HepG2 (cell line): ENCODE measurements around the gene GGACT. TPM values are rescaled to one million over a fixed set of nuclear protein-coding genes. Genes with fewer than 3 reads are reported as not detected.

Source experiments
- ATAC-seq: fragments of 200-7000 bp; cut with Tn5 transposase; 3 replicates; pipeline ENCODE4 v1.9.1; 2020; ENCODE audit warnings: mild to moderate bottlenecking, moderate library complexity
- BruUV-seq: library from RNA; stranded (reverse); fragments of 400-500 nt; replicated peaks from 2 replicates; lab custom pipeline; 2021; lab: Mats Ljungman, UMichigan
- CTCF ChIA-PET: fragments of 300-600 bp; formaldehyde crosslinking; extraction: SDS; loops from one replicate; lab custom pipeline; 2021; ENCODE audit warnings: low total read pairs, inconsistent platforms, low intra/inter-chr PET ratio; lab: Yijun Ruan, JAX
- POLR2A ChIA-PET: fragments of 350-600 bp; sonication (Branson Sonifier 250); formaldehyde crosslinking; loops from one replicate; lab custom pipeline; 2020; ENCODE audit warnings: antibody characterized with exemption, inconsistent platforms; lab: Yijun Ruan, JAX
- DNase-seq: peaks from one replicate; pipeline ENCODE4 v3.0.0-alpha.2; 2015; ENCODE audit warnings: low spot score
- FAIRE-seq: peaks from 3 replicates; lab custom pipeline; 2011; peaks lifted over from hg19 to GRCh38; lab: Jason Lieb, UNC
- H2AFZ ChIP-seq: one replicate; pipeline ENCODE4 v1.6.1; 2011; ENCODE audit warnings: low read length, inconsistent platforms
- H3K27ac ChIP-seq: fragments of 300-600 bp; 3 replicates; pipeline ENCODE4 v1.8.0; 2011; ENCODE audit warnings: mixed run types, mild to moderate bottlenecking, mixed read lengths, low read length, inconsistent platforms; ENCODE audit not compliant: insufficient read depth; ENCODE audit errors: extremely low read length
- H3K27me3 ChIP-seq, 2 experiments: fragments of 200-600 bp in 1 of 2; 2 replicates in 1 of 2; 3 replicates in 1 of 2; pipeline versions ENCODE4 v1.6.0 to v1.8.0; 2011; ENCODE audit warnings: low read length in 2 of 2, mild to moderate bottlenecking in 2 of 2, moderate library complexity in 2 of 2, inconsistent platforms in 1 of 2; ENCODE audit not compliant: insufficient read depth in 2 of 2, control insufficient read depth in 1 of 2
- H3K36me3 ChIP-seq, 2 experiments: fragments of 200-600 bp in 1 of 2; replicated peaks in 1 of 2; 2 replicates in 1 of 2; 3 replicates in 1 of 2; pipeline versions ENCODE4 v1.5.1 to v1.8.0; 2011; ENCODE audit warnings: low read length in 2 of 2, inconsistent platforms in 1 of 2; ENCODE audit not compliant: insufficient read depth in 2 of 2, control insufficient read depth in 1 of 2
- H3K4me1 ChIP-seq: 2 replicates; pipeline ENCODE4 v1.5.1; 2012; ENCODE audit warnings: low read length, inconsistent platforms; ENCODE audit not compliant: insufficient read depth
- H3K4me2 ChIP-seq: 2 replicates; pipeline ENCODE4 v1.6.0; 2011; ENCODE audit warnings: low read depth, low read length, inconsistent platforms
- H3K4me3 ChIP-seq, 3 experiments: fragments of 200-600 bp in 1 of 3; sonication (generic), shearing (Covaris generic) in 1 of 3; replicated peaks in 1 of 3; 2 replicates each; pipeline ENCODE4 v1.5.1; 2011 to 2016; ENCODE audit warnings: low read length in 3 of 3, inconsistent platforms in 2 of 3, low read depth in 2 of 3, mild to moderate bottlenecking in 2 of 3, control low read depth in 1 of 3, mixed read lengths in 1 of 3; ENCODE audit not compliant: insufficient read depth in 1 of 3
- H3K79me2 ChIP-seq: one replicate; pipeline ENCODE4 v1.6.1; 2011; ENCODE audit warnings: low read length, inconsistent platforms; ENCODE audit not compliant: insufficient read depth
- H3K9ac ChIP-seq: 2 replicates; pipeline ENCODE4 v1.6.0; 2011; ENCODE audit warnings: mild to moderate bottlenecking, low read depth, low read length, inconsistent platforms; ENCODE audit not compliant: insufficient read depth
- H3K9me3 ChIP-seq: 2 replicates; pipeline ENCODE4 v1.5.1; 2012; ENCODE audit warnings: mild to moderate bottlenecking, low read length
- H4K20me1 ChIP-seq: 2 replicates; pipeline ENCODE4 v1.6.0; 2011; ENCODE audit warnings: inconsistent platforms, mild to moderate bottlenecking, low read length, moderate library complexity; ENCODE audit not compliant: insufficient read depth
- FOXA1 ChIP-seq, 2 experiments: fragments of 450-650 bp in 1 of 2; sonication (generic) in 1 of 2; formaldehyde crosslinking in 1 of 2; IDR thresholded peaks; 2 replicates each; pipeline versions ENCODE4 v1.4.0 to v1.6.1; 2016 to 2020; ENCODE audit warnings: missing genetic modification reagents in 1 of 2
- MLXIP ChIP-seq: sonication (generic); formaldehyde crosslinking; IDR thresholded peaks from 2 replicates; pipeline ENCODE4 v1.9.0; 2021; ENCODE audit warnings: missing genetic modification reagents, borderline replicate concordance
- RNF2 ChIP-seq: fragments of 450-650 bp; conservative IDR thresholded peaks from 2 replicates; pipeline ENCODE4 v1.6.1; 2016; ENCODE audit warnings: low read depth
- SRSF4 ChIP-seq: fragments of 200-400 bp; formaldehyde crosslinking; IDR thresholded peaks from one replicate; pipeline ENCODE4 v1.6.1; 2018; ENCODE audit warnings: mild to moderate bottlenecking, low read depth, low read length, moderate library complexity; ENCODE audit not compliant: poor library complexity, severe bottlenecking
- TOE1 ChIP-seq: sonication (generic); formaldehyde crosslinking; IDR thresholded peaks from 2 replicates; pipeline ENCODE4 v1.4.0; 2020; ENCODE audit warnings: mild to moderate bottlenecking, missing genetic modification reagents
- ZFP41 ChIP-seq: sonication (generic); formaldehyde crosslinking; IDR thresholded peaks from 2 replicates; pipeline ENCODE4 v1.4.0; 2020; ENCODE audit warnings: mild to moderate bottlenecking, missing genetic modification reagents, borderline replicate concordance
- ZNF136 ChIP-seq: sonication (generic); formaldehyde crosslinking; IDR thresholded peaks from 2 replicates; pipeline ENCODE4 v1.8.1; 2022; ENCODE audit warnings: low read depth, mild to moderate bottlenecking, moderate library complexity, missing genetic modification reagents
- ZNF780A ChIP-seq: sonication (generic); formaldehyde crosslinking; IDR thresholded peaks from 2 replicates; pipeline ENCODE4 v1.8.0; 2022; ENCODE audit warnings: mild to moderate bottlenecking, missing genetic modification reagents, moderate library complexity
- WGBS: methylation state at CpG from one replicate; pipeline ENCODE4 v1.1.6; 2017; ENCODE audit warnings: low lambda C conversion rate; 5-methylcytosine and 5-hydroxymethylcytosine counted together
- in situ Hi-C: cut with HindIII; loops from 2 replicates; pipeline ENCODE4 v1.10.0; 2017; ENCODE audit warnings: low pct_unique_long_range_greater_than_20kb; ENCODE audit not compliant: extremely low pct_ligation_motif_present
- intact Hi-C: fragments of 100-400 bp; cut with micrococcal nuclease; formaldehyde crosslinking; loops from one replicate; pipeline ENCODE4 v1.10.0; 2022; ENCODE audit not compliant: unreplicated experiment
- polyA plus RNA-seq, 8 experiments: library from polyadenylated mRNA; depleted of rRNA in 3 of 8; stranded (reverse) in 7 of 8; unstranded in 1 of 8; fragments of >200 nt; fragmentation: Illumina TruSeq in 4 of 8; extraction: Trizol in 4 of 8; gene quantifications; 2 replicates each; pipeline versions ENCODE4 v1.2.1 to v1.2.3, GENCODE V29; 2011 to 2016; ENCODE audit warnings: low read depth in 4 of 8, missing spikeins in 1 of 8, mixed read lengths in 1 of 8; ENCODE audit not compliant: insufficient read depth in 1 of 8
- total RNA-seq, 5 experiments: library from RNA; depleted of rRNA; stranded (reverse); fragments of >200 nt; fragmentation: Illumina TruSeq; extraction: Trizol; gene quantifications; 2 replicates each; pipeline ENCODE4 v1.2.3, GENCODE V29; 2016; ENCODE audit warnings: low read depth in 1 of 5

GGACT gene
- total and polyA plus RNA-seq, 2 of the 13 experiments (the other 11 are each of a cell fraction or from before 2014, with no cell fraction given) = 1.7 to 1.9 TPM

- 98% methylated on average over 5 of the region's 5 CpGs for WGBS
- no peak overlapping the region for H2AFZ ChIP-seq
- no peaks in the 10 kb centered on the region for H3K79me2 ChIP-seq
- DNase-seq = no peak
- no peak overlapping the region for H3K27ac ChIP-seq
- no peak for FAIRE-seq
- intact Hi-C loops (no loop called here), in situ Hi-C loops (loop anchor here (25.0 kb wide), 1 partner anchor 876 kb away; no protein-coding TSS in a partner anchor)
- no peaks in the 10 kb centered on the region for H3K27me3 ChIP-seq
- no peak overlapping the region for H3K4me2 ChIP-seq
- H3K4me3 ChIP-seq = no peak overlapping the region; a peak in 1 of 6 replicates
- ChIA-PET CTCF (no interaction called here), POLR2A (no interaction called here)
- H3K4me1 ChIP-seq = peaks cover 42% of the 10 kb centered on the region
- 0 out of 5 replicates have a peak, but pooled peaks cover 0 to under 1% of the 10 kb centered on the region in 2 experiments for H3K36me3 ChIP-seq
- ATAC-seq = peak; percentile 56
- no peak overlapping the region for H3K9ac ChIP-seq
- peaks cover 6% of the 10 kb centered on the region; the same call in 1 of the 2 replicates for H3K9me3 ChIP-seq
- no TSS peak for BruUV-seq
- no peak for TF ChIP-seq MLXIP (CRISPR knock-in tag)
- no peak for TF ChIP-seq TOE1
- TF ChIP-seq ZNF780A (CRISPR knock-in tag) = no peak
- TF ChIP-seq FOXA1 (IDR thresholded peaks at IDR 0.05) = no peak
- no peak for TF ChIP-seq FOXA1 (CRISPR knock-in tag; IDR thresholded peaks at IDR 0.05)
- no peak for TF ChIP-seq RNF2
- TF ChIP-seq ZFP41 (CRISPR knock-in tag) = no peak
- TF ChIP-seq ZNF136 (CRISPR knock-in tag) = no peak
- TF ChIP-seq SRSF4 = no peak
- no peaks in the 10 kb centered on the region for H4K20me1 ChIP-seq
Observed at GRCh38 chr13:100537951-100538462, 50.6 kb downstream of the GGACT start.
